Measurements from ENCODE around the gene THOC1. TPM values are rescaled to one million over a fixed set of nuclear protein-coding genes. Genes with fewer than 3 reads are reported as not detected.

Gene THOC1
- total RNA-seq, 1 experiment from 2014 or later = 33.3 TPM

DNA sequence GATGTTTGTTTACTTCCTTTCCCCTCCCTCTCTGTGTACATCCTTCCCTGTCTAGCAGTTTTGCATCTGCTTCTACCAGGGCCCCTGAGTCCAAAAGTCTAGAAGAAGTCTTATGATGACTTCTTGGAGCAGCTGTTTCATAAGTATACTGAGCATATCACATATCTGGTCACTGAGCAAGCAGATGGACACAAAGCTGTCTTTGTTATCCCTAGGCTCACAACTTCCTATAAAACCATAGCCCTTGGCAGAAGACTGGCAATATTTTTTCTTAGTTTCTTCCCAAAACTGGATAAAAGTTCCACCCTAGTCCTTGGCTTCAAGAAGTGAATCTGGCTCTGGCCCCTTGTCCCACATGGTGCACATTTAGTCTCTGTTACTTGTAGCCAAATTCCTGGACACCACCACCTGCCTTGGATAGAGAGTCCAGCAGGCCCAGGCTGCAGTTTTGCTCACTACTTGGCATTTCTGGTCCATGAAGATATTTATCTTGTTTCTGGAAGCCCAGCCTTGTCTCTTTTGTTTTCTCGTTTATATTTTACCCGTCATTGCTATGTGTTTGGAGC is 22.5 kb downstream of the THOC1 start:
- POLR2A ChIA-PET = no interaction called here
- H3K9me3 ChIP-seq (ENCODE audit: control insufficient read depth, insufficient read depth, low read depth, low read length) = no peaks in the 10 kb centered on the region
- ATAC-seq = no peak
- no peak overlapping the region for H3K4me3 ChIP-seq (ENCODE audit: low read depth in 2 of 2, low read length in 2 of 2)
- TF ChIP-seq, protein P1, sequence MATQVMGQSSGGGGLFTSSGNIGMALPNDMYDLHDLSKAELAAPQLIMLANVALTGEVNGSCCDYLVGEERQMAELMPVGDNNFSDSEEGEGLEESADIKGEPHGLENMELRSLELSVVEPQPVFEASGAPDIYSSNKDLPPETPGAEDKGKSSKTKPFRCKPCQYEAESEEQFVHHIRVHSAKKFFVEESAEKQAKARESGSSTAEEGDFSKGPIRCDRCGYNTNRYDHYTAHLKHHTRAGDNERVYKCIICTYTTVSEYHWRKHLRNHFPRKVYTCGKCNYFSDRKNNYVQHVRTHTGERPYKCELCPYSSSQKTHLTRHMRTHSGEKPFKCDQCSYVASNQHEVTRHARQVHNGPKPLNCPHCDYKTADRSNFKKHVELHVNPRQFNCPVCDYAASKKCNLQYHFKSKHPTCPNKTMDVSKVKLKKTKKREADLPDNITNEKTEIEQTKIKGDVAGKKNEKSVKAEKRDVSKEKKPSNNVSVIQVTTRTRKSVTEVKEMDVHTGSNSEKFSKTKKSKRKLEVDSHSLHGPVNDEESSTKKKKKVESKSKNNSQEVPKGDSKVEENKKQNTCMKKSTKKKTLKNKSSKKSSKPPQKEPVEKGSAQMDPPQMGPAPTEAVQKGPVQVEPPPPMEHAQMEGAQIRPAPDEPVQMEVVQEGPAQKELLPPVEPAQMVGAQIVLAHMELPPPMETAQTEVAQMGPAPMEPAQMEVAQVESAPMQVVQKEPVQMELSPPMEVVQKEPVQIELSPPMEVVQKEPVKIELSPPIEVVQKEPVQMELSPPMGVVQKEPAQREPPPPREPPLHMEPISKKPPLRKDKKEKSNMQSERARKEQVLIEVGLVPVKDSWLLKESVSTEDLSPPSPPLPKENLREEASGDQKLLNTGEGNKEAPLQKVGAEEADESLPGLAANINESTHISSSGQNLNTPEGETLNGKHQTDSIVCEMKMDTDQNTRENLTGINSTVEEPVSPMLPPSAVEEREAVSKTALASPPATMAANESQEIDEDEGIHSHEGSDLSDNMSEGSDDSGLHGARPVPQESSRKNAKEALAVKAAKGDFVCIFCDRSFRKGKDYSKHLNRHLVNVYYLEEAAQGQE (IDR thresholded peaks at IDR 0.05; ENCODE audit: insufficient read depth in 1 of 2, low read depth in 2 of 2, low read length in 1 of 2) = no peak
- TF ChIP-seq, protein P2, sequence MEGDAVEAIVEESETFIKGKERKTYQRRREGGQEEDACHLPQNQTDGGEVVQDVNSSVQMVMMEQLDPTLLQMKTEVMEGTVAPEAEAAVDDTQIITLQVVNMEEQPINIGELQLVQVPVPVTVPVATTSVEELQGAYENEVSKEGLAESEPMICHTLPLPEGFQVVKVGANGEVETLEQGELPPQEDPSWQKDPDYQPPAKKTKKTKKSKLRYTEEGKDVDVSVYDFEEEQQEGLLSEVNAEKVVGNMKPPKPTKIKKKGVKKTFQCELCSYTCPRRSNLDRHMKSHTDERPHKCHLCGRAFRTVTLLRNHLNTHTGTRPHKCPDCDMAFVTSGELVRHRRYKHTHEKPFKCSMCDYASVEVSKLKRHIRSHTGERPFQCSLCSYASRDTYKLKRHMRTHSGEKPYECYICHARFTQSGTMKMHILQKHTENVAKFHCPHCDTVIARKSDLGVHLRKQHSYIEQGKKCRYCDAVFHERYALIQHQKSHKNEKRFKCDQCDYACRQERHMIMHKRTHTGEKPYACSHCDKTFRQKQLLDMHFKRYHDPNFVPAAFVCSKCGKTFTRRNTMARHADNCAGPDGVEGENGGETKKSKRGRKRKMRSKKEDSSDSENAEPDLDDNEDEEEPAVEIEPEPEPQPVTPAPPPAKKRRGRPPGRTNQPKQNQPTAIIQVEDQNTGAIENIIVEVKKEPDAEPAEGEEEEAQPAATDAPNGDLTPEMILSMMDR (IDR thresholded peaks at IDR 0.05) = no peak
- TF ChIP-seq SIN3A (IDR thresholded peaks at IDR 0.05; ENCODE audit: borderline replicate concordance, insufficient read depth, low read depth, low read length) (no peak), POLR2AphosphoS5 (IDR thresholded peaks at IDR 0.05; ENCODE audit: low read depth, low read length) (no peak), TCF7L2 (IDR thresholded peaks at IDR 0.05; ENCODE audit: low read depth, low read length) (no peak)
- intact Hi-C loops (cut with micrococcal nuclease; ENCODE audit: unreplicated experiment) (no loop called here), in situ Hi-C loops (cut with HindIII; ENCODE audit: low pct_unique_long_range_greater_than_20kb, low sequenced_read_pairs) (no loop called here)
- peaks cover 26% of the 10 kb centered on the region for H3K36me3 ChIP-seq (ENCODE audit: control insufficient read depth, insufficient read depth, low read length)
- CTCF ChIA-PET = no interaction called here
- no peak overlapping the region for H3K27ac ChIP-seq (ENCODE audit: low read length)
- DNase-seq (ENCODE audit: low read depth, low spot score) = no peak
- BruUV-seq (replicated peaks) = no TSS peak
- no peaks in the 10 kb centered on the region for H3K4me1 ChIP-seq (ENCODE audit: control insufficient read depth, insufficient read depth, low read length)
- H3K27me3 ChIP-seq (ENCODE audit: control insufficient read depth, insufficient read depth, low read length) = no peaks in the 10 kb centered on the region

DNA sequence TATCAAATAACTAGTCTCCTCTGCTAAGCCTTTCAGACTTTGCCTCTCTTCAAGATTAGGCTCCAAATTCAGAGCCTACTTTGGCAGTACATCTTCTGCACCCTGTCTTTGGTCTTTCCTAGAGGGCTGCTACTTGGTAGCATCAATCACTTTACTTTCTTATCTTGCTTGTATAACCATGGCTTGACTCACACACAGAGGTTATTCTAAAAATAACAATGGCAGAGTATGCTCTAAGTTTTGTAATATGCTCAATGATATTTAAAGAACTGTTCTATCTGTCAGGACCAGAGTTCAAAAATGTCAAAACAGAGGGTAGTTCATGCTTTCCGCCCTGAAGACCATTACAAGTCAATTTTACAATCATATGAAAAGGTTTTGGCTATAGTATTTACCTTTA is 27.7 kb downstream of the THOC1 start:
- ChIA-PET CTCF (no interaction called here), POLR2A (no interaction called here)
- intact Hi-C loops (cut with micrococcal nuclease; ENCODE audit: unreplicated experiment) = no loop called here
- Histone ChIP-seq H3K9me3 (ENCODE audit: control insufficient read depth, insufficient read depth, low read depth, low read length) (no peaks in the 10 kb centered on the region), H3K27ac (ENCODE audit: low read length) (no peak overlapping the region), H3K4me1 (ENCODE audit: control insufficient read depth, insufficient read depth, low read length) (no peaks in the 10 kb centered on the region), H3K4me3 (ENCODE audit: low read depth in 2 of 2, low read length in 2 of 2) (no peak overlapping the region), H3K36me3 (ENCODE audit: control insufficient read depth, insufficient read depth, low read length) (peaks cover 11% of the 10 kb centered on the region), H3K27me3 (ENCODE audit: control insufficient read depth, insufficient read depth, low read length) (no peaks in the 10 kb centered on the region)
- in situ Hi-C loops (cut with HindIII; ENCODE audit: low pct_unique_long_range_greater_than_20kb, low sequenced_read_pairs) = no loop called here
- BruUV-seq (replicated peaks) = no TSS peak
- DNase-seq (ENCODE audit: low read depth, low spot score) (no peak), ATAC-seq (no peak)
- TF ChIP-seq SIN3A (IDR thresholded peaks at IDR 0.05; ENCODE audit: borderline replicate concordance, insufficient read depth, low read depth, low read length) = no peak
- no peak for TF ChIP-seq POLR2AphosphoS5 (IDR thresholded peaks at IDR 0.05; ENCODE audit: low read depth, low read length)
- TF ChIP-seq, protein P2 (IDR thresholded peaks at IDR 0.05) = no peak
- TF ChIP-seq, protein P1 (IDR thresholded peaks at IDR 0.05; ENCODE audit: insufficient read depth in 1 of 2, low read depth in 2 of 2, low read length in 1 of 2) = no peak
- TF ChIP-seq TCF7L2 (IDR thresholded peaks at IDR 0.05; ENCODE audit: low read depth, low read length) = no peak

All from Panc1 (cell line).